HG03571 (cell line): ENCODE data around the gene WNT11.
"Not testable (repeated sequence)": the region's sequence is repeated elsewhere in the genome, so short reads cannot be mapped to it uniquely, and the experiment has no call there.

Experiments used
- ATAC-seq: cut with Tn5 transposase; IDR thresholded peaks from one replicate; pipeline ENCODE4 v1.9.1; 2021; ENCODE audit not compliant: unreplicated experiment

Gene WNT11

GRCh38 chr11:76203131-76203925 lies 3.0 kb downstream of the WNT11 start:
- no peak for ATAC-seq

GRCh38 chr11:76201672-76202412 lies 4.5 kb downstream of the WNT11 start:
- no peak for ATAC-seq

GRCh38 chr11:76201056-76201455 lies 5.2 kb downstream of the WNT11 start:
- no peak for ATAC-seq

GRCh38 chr11:76200006-76200940 lies 6.0 kb downstream of the WNT11 start:
- ATAC-seq = no peak

- ATAC-seq = not testable (repeated sequence)
Measured at GRCh38 chr11:76198691-76199090, 7.6 kb downstream of the WNT11 start.

GRCh38 chr11:76197941-76198640 lies 8.2 kb downstream of the WNT11 start:
- no peak for ATAC-seq

- no peak for ATAC-seq
Measured at GRCh38 chr11:76197332-76197731, 9.0 kb downstream of the WNT11 start.

- no peak for ATAC-seq
Measured at GRCh38 chr11:76196849-76197248, 9.5 kb downstream of the WNT11 start.

- ATAC-seq = no peak
Measured at GRCh38 chr11:76194872-76195668, 11.2 kb downstream of the WNT11 start.

- no peak for ATAC-seq
Measured at GRCh38 chr11:76193219-76193618, 13.1 kb downstream of the WNT11 start.

GRCh38 chr11:76190376-76190775 lies 15.9 kb downstream of the WNT11 start:
- no peak for ATAC-seq

GRCh38 chr11:76189682-76190081 lies 16.6 kb downstream of the WNT11 start:
- ATAC-seq = no peak

GRCh38 chr11:76188873-76189272 lies 17.4 kb downstream of the WNT11 start:
- no peak for ATAC-seq

GRCh38 chr11:76186776-76187279 lies 19.5 kb downstream of the WNT11 start:
- no peak for ATAC-seq

GRCh38 chr11:76185931-76186401 lies 20.3 kb downstream of the WNT11 start:
- no peak for ATAC-seq

- no peak for ATAC-seq
Measured at GRCh38 chr11:76185511-76185910, 20.8 kb downstream of the WNT11 start.

GRCh38 chr11:76184551-76184993 lies 21.7 kb downstream of the WNT11 start:
- ATAC-seq = no peak

- ATAC-seq = no peak
Measured at GRCh38 chr11:76181371-76181770, 24.9 kb downstream of the WNT11 start.

- no peak for ATAC-seq
Measured at GRCh38 chr11:76179147-76179546, 27.2 kb downstream of the WNT11 start.
